Measurements from ENCODE around the gene SIGLECL1.

SIGLECL1 gene

DNA sequence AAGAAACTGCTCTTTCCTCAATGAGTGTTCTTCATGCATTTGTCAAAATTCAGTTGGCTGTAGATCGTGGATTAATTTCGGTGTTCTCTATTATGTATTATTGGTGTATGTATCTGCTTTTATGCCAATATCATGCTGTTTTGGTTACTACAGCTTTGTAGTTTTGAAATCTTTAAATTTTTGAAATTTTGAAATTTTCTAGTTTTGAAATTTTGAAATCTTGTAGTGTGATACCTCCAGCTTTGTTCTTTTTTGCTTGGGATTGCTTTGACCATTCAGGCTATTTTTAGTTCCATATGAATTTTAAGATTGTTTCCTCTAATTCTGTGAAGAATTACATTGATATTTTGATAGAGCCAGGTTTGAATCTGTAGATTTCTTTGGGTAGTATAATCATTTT is 22.9 kb upstream of the SIGLECL1 start:
- Mint-ChIP-seq H3K9me3 (no peaks in the 10 kb centered on the region), H3K27ac (no peak overlapping the region), H3K36me3 (peaks cover 4% of the 10 kb centered on the region), H3K4me3 (no peak overlapping the region), H3K4me1 (peaks cover 41% of the 10 kb centered on the region), H3K27me3 (peaks cover 59% of the 10 kb centered on the region)
- CTCF ChIA-PET, result no interaction called here
- DNase-seq, result no peak

DNA sequence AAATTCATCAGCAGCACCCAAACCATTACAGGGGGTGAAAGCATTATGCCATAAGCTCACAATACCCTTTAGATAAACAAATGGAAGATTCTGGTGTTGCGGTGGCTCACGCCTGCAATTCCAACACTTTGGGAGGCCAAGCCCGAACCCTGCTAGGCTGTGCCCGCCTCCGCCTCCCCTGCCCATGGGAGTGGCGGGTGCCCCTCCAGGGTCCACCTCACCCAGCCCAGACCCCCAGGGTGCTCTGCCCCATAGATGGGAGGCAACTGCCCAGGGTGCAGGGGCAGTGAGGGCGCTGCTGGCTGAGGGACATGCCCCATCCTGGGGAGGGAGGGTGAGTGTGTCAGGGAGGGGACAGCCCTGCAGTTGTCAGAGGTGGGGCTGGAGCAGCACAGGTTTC is 10.0 kb upstream of the SIGLECL1 start:
- peaks cover 14% of the 10 kb centered on the region for H3K36me3 Mint-ChIP-seq
- no peak for DNase-seq
- peaks cover 29% of the 10 kb centered on the region for H3K27me3 Mint-ChIP-seq
- no peaks in the 10 kb centered on the region for H3K9me3 Mint-ChIP-seq
- peaks cover 18% of the 10 kb centered on the region for H3K4me1 Mint-ChIP-seq
- H3K27ac Mint-ChIP-seq, result no peak overlapping the region
- no peak overlapping the region for H3K4me3 Mint-ChIP-seq
- CTCF ChIA-PET, result no interaction called here

DNA sequence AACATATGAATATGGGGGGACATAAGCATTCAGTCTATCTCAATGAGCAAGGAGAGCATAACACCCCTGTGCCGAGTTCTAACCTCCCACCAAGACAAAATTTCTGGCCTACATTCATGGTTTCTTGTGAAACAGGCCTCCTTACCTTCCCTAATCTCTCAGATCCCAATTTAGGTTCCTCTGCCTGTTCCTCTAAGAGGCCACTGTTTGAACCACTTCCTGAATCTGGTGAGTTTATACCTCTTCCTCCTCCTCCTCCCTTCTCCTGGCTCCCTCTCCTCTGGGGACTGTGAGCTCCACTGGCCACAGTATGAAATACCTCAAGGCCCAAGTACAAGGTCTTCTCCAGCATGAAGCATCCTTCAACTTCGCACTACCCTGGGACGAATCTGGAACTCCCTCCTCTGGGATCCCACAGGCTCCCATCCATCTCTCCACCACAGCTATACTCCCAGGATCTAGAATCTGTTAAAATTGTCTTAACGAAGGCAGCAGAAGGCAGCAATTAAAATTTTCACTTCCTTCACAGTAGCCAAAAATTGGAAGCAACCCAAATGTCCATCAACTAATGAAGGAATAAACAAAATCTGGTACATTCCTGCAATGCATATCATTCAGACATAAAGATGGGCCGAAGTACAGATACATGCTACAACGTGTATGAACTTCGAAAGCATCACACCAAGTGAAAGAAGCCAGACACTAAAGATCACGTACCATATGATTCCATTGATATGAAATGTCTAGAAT is 7.8 kb upstream of the SIGLECL1 start:
- CTCF ChIA-PET, result no interaction called here

DNA sequence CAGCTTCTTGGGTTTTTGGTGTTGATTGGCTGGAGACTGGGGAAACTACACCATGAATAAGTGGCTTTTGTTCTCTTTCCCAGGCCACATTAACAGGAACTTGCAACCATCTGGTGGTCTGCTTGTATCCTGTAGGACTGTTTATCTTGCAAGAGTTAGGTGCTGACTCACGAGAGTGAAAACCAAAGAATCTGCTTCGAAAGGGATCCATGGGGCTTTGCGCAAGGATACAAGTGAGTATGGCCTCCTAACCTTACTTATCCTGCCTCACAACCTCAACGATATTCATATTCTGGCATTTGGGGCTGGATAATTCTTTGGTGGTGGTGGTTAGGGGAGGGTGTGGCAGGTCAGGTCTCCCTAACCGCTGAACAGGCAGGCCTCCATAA is 4.7 kb upstream of the SIGLECL1 start:
- peak; percentile 21 for DNase-seq
- peak overlapping the region; percentile 76 for H3K27ac Mint-ChIP-seq
- H3K9me3 Mint-ChIP-seq, result peaks cover 4% of the 10 kb centered on the region
- H3K4me3 Mint-ChIP-seq, result no peak overlapping the region
- CTCF ChIA-PET, result interaction anchor here (2.4 kb wide), 1 partner anchor 11 kb away, joined by 6 read pairs; no protein-coding TSS in a partner anchor
- H3K4me1 Mint-ChIP-seq, result peaks cover 49% of the 10 kb centered on the region
- H3K36me3 Mint-ChIP-seq, result peaks cover 15% of the 10 kb centered on the region
- peaks cover 29% of the 10 kb centered on the region for H3K27me3 Mint-ChIP-seq

More for the DNA sequence above, 7.8 kb upstream of the SIGLECL1 start:
- H3K27ac Mint-ChIP-seq, result no peak overlapping the region
- peaks cover 14% of the 10 kb centered on the region for H3K36me3 Mint-ChIP-seq
- no peaks in the 10 kb centered on the region for H3K9me3 Mint-ChIP-seq
- no peak for DNase-seq
- peaks cover 36% of the 10 kb centered on the region for H3K4me1 Mint-ChIP-seq
- no peak overlapping the region for H3K4me3 Mint-ChIP-seq
- H3K27me3 Mint-ChIP-seq, result peaks cover 33% of the 10 kb centered on the region

DNA sequence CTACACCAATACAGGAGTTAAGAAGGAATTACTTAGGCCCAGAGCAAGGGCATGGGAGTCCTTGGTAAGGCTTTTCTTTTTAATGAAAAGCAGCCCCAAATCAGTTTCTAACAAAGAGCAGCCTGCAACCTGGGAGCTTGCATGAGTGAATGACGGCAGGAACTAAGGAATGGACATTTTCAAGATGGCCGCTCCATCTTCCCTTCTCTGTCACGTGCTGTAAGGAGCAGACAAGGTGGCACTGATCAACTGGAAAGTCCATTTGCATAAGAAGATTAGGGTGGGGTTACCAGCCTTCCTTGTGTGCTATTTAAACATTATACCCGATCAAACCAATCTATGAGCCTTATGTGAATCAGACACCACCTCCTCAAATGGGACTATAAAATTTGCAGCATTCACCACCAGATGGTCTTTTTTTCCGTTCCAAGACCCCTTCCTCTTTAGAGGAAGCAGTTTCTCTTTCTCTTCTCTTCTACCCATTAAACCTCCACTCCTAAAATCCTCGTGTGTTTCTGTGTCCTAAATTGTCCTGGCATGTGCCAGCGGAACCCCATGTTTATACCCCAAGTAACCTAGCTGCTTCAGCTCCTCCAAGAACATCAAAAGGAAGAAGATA is 2.8 kb upstream of the SIGLECL1 start:
- CTCF ChIA-PET, result interaction anchor here (2.4 kb wide), 1 partner anchor 9 kb away, joined by 6 read pairs; no protein-coding TSS in a partner anchor

DNA sequence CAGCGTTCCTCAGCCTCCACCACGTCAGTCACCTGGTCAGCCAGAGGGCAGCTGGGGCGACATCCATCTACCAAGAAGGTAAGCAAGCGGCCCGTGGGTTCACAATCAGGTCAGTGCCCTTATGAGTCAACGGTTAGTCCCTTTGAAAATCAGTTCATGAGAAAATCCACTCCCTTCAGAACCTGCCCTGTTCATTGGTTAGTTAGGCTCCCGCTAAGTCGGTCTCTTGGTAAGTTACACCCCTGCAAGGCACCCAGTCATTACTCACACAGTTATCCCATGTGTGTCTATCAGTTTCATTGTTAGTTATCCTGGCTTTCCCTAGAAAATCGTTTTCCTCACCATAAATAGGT is 564 bp downstream of the SIGLECL1 start:
- Mint-ChIP-seq H3K9me3 (peaks cover 12% of the 10 kb centered on the region), H3K4me1 (peaks cover 68% of the 10 kb centered on the region), H3K27ac (peak overlapping the region; percentile 28), H3K4me3 (no peak overlapping the region), H3K36me3 (peaks cover 12% of the 10 kb centered on the region), H3K27me3 (peaks cover 4% of the 10 kb centered on the region)
- CTCF ChIA-PET, result no interaction called here
- DNase-seq, result no peak

More for the DNA sequence above, 2.8 kb upstream of the SIGLECL1 start:
- Mint-ChIP-seq H3K9me3 (peaks cover 8% of the 10 kb centered on the region), H3K27ac (peak overlapping the region; percentile 33), H3K4me3 (no peak overlapping the region), H3K36me3 (peaks cover 16% of the 10 kb centered on the region), H3K4me1 (peaks cover 59% of the 10 kb centered on the region), H3K27me3 (peaks cover 16% of the 10 kb centered on the region)
- no peak for DNase-seq

DNA sequence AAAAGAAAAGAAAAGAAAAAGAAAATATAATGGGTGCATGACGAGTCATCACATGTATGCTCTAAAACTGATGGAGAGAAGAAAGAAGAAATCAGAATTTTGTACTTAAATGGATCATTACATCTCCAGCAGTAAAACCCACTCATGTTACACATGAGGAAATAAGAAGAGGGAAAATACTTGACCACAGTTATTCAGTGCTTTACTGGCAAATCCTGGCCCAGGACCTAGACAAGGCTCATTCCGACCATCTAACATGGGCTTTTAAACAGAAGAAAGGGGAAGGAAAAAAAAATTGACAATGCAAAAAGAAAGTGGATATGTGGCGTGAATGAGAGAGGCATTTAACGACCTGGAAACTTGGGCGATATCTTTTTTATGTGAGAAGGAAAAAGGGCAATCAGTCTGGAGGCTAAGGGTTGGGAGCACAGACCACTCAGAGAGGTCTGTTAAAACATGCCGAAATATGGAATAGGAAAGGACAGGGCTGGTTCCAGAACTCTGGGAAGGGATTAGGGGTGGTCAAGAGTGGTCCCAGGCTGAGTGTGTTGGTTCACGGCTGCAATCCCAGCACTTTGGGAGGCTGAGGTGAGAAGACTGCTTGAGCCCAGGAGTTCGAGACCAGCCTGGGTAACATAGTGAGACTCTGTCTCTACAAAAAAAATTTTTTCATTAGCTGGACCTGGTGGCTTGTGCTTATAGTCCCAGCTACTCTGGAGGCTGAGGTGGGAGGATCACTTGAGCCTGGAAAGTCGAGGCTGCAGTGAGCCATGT is 1.6 kb downstream of the SIGLECL1 start:
- no peak for DNase-seq
- CTCF ChIA-PET, result no interaction called here
- peak overlapping the region; percentile 89 for H3K27ac Mint-ChIP-seq
- peaks cover 12% of the 10 kb centered on the region for H3K9me3 Mint-ChIP-seq
- peaks cover 12% of the 10 kb centered on the region for H3K36me3 Mint-ChIP-seq
- H3K4me1 Mint-ChIP-seq, result peaks cover 65% of the 10 kb centered on the region
- H3K4me3 Mint-ChIP-seq, result no peak overlapping the region
- H3K27me3 Mint-ChIP-seq, result no peaks in the 10 kb centered on the region

DNA sequence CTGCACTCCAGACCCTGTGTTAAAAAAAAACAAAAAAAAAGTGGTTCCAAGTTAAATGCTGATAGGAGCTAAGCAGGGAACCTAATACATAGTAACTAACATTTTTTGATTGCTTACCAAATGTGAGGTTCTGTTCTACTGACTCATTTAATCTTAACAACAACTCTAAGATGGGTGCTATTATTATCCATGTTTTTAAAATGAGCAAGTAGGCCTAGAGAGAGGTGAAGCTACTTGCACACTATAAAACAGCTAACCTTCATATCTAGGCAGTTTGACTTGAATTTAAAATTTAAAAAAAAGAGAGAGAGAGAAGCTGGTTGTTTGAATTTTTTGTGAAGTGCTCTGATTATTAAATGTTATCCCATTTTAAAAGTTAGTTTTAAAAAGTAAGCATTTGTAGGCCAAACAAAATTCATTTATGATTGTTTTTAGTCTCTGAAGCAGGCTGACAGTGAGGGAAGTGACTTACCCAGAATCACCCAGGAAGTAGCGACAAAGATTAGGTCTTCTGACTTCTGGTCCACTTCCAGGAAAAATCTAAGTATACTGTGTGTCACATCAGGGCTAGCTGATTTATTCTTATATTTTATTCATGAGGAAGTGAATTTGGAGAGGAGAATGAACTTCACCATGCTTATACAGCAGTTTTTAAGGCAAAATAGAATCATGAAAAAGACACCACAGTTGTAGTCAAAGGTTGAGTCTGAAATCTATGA is 2.4 kb downstream of the SIGLECL1 start:
- CTCF ChIA-PET, result interaction anchor here (0.6 kb wide), 1 partner anchor 10 kb away, joined by 3 read pairs; no protein-coding TSS in a partner anchor
- Mint-ChIP-seq H3K36me3 (peaks cover 11% of the 10 kb centered on the region), H3K4me3 (no peak overlapping the region), H3K27me3 (no peaks in the 10 kb centered on the region), H3K9me3 (peaks cover 12% of the 10 kb centered on the region), H3K4me1 (peaks cover 69% of the 10 kb centered on the region), H3K27ac (peak overlapping the region; percentile 89)
- no peak for DNase-seq

DNA sequence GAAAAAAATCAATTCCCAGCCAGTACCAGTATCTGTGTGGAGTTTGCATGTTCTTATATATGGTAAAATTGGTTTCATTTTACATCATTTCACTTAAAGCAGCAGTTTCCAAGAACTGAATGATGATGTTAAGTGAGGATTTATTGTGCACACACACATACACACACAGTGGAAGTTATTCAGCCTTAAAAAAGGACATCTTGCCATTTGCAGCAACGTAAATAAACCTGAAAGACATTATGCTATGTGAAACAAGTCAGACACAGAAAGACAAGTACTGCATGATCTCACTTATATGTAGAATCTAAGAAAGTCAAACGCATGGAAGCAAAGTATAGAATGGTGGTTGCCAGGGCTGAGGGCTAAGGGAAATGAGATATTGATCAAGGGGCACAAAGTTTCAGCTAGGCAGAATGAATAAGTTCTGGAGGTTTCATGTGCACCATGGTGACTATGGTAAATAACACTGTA is 5.3 kb downstream of the SIGLECL1 start:
- peaks cover 70% of the 10 kb centered on the region for H3K4me1 Mint-ChIP-seq
- H3K9me3 Mint-ChIP-seq, result peaks cover 8% of the 10 kb centered on the region
- peaks cover 4% of the 10 kb centered on the region for H3K27me3 Mint-ChIP-seq
- H3K4me3 Mint-ChIP-seq, result no peak overlapping the region
- peaks cover 8% of the 10 kb centered on the region for H3K36me3 Mint-ChIP-seq
- DNase-seq, result peak; percentile 37
- CTCF ChIA-PET, result interaction anchor here (5.2 to 5.4 kb wide), 2 partner anchors 87 to 98 kb away, joined by 30 to 125 read pairs; no protein-coding TSS in a partner anchor
- peak overlapping the region; percentile 80 for H3K27ac Mint-ChIP-seq

DNA sequence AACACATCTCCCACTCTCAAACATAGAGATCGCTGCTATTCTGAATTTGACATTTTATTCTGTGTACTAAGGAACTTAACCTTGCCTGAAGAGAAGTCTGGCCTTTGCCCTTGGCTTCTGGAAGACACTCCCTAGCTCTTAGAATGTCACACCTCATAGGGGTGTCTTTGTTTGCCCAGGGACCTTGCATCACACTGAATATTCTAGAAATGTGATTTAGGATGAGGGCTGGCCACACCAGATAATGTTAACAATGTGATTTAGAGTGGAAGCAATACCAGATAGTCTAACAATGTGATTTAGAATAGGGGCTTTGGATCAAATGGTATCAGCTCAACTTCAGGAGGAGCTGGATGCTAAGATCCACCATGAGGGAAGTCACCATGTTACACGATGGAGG is 6.6 kb downstream of the SIGLECL1 start:
- CTCF ChIA-PET, result interaction anchor here (0.5 to 5.4 kb wide), 8 partner anchors 10 to 239 kb away, joined by 3 to 125 read pairs (median 3); no protein-coding TSS in a partner anchor
- Mint-ChIP-seq H3K27me3 (peaks cover 4% of the 10 kb centered on the region), H3K36me3 (peaks cover 2% of the 10 kb centered on the region), H3K4me1 (peaks cover 61% of the 10 kb centered on the region), H3K9me3 (peaks cover 5% of the 10 kb centered on the region), H3K27ac (peak overlapping the region; percentile 69), H3K4me3 (no peak overlapping the region)
- no peak for DNase-seq

DNA sequence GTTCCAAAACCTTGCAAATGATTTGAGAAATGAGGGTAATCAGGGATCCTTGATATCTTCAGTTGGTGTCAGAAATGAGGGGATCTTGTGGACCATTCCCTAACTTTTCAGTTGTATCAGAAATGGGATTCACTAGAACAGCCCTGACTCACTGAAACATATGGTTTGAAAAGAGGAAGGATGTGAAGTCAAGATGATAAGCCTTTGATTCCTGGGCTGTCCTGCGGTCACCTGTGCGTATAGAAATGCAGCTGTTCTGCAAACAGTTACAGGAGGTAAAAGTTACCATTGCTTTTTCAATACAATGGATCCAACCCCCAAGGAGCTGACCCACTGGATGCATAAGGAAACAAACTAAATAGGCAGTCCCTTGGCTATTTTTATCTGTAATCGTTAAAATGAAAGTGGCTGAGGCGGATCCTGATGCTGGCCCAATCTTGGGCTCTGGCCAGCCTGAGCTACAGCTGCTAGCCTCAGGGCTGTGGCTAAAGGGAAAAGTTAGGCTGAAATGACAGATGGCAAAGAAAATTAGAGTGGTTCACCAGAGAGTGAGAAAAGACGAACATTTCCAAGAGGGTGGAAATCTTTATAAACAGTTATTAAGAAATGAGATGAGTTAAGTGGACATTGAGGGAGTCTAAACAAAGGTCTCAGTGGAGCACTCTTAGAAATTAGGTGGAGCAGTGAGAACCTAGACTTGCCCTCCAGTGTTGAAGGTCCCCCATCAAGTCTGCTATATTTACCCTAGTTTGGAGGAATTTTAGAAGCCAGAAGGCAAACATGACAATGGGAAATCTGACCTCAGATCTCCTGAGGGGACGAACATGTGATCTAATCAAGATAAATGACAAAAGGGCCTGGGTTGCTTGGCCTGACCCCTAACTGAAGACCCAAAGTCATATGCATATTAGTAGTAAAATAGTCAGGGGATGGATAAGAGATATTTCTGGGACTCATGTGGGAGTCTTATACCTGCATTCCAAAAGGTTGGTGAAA is 7.6 kb downstream of the SIGLECL1 start:
- H3K4me3 Mint-ChIP-seq, result peak overlapping the region; percentile 35
- peak overlapping the region; percentile 76 for H3K27ac Mint-ChIP-seq
- DNase-seq, result peak; percentile 49
- peaks cover 52% of the 10 kb centered on the region for H3K4me1 Mint-ChIP-seq
- peaks cover 4% of the 10 kb centered on the region for H3K9me3 Mint-ChIP-seq
- peaks cover 10% of the 10 kb centered on the region for H3K27me3 Mint-ChIP-seq
- CTCF ChIA-PET, result interaction anchor here (0.9 to 5.4 kb wide), 15 partner anchors 11 to 238 kb away, joined by 3 to 125 read pairs (median 3); no protein-coding TSS in a partner anchor
- no peaks in the 10 kb centered on the region for H3K36me3 Mint-ChIP-seq

DNA sequence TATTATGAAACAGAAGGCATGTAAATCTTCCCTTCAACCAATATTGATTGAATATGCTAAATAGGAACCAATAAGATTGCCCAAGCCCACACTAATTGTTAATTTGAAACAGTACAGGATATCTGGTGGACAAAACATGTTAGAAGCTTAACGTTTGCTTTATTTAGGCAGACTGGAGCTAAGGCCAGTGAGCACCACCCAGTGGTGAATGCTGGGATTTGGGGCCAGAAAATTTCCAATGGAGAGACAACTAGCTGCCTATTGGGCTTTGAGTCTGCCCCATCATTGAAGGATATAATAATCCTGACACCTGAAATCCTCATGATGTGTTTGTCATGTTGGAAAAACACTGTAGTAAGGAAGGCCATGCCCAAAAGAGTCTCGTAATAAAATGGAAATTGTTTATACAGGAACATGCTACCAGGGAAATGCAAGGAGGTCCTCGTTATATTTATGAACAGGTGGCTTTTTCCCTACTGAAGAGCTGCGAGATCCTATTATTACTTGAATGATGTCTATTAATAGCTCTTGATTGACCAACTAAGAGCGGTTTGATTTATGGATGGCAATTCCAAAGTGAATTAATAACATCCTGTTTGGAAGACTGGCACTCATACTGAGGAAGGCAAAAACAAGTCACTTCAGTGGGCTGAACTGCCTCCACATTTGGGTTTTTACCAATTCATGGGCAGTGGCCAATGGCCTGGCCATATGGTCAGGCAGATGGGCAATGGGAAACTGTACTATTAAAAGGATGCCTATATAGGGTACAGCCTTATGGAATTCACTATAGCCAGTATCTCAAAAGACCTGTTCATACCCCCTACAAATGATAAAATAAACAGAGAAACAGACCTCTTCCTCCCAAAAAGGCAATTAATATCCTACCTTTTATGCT is 8.7 kb downstream of the SIGLECL1 start:
- Mint-ChIP-seq H3K36me3 (no peaks in the 10 kb centered on the region), H3K4me1 (peaks cover 40% of the 10 kb centered on the region), H3K4me3 (no peak overlapping the region), H3K27me3 (peaks cover 19% of the 10 kb centered on the region), H3K27ac (no peak overlapping the region), H3K9me3 (peaks cover 4% of the 10 kb centered on the region)
- CTCF ChIA-PET, result interaction anchor here (0.6 to 5.4 kb wide), 16 partner anchors 11 to 239 kb away, joined by 3 to 125 read pairs (median 3); no protein-coding TSS in a partner anchor
- DNase-seq, result peak; percentile 77
